Measurements from ENCODE around the gene ST3GAL3. TPM values are rescaled to one million over a fixed set of nuclear protein-coding genes. Genes with fewer than 3 reads are reported as not detected.
A peak's percentile ranks its signal among the peaks of the same experiment; 100 is the strongest.

ST3GAL3 gene
- total and polyA plus RNA-seq, 2 donors (not counting 3 experiments of a cell fraction or from before 2014, with no cell fraction given), result 14.3 to 35.8 TPM

- CTCF ChIA-PET, result interaction anchor here (6.9 kb wide), 1 partner anchor 185 kb away, joined by 69 read pairs; no protein-coding TSS in a partner anchor
- peaks cover 5% of the 10 kb centered on the region for H3K79me2 ChIP-seq (ENCODE audit: control insufficient read depth, insufficient read depth, low read length)
- POLR2A ChIA-PET, result no interaction called here
- H3K4me3 ChIP-seq (replicated peaks in 1 of 3; ENCODE audit: insufficient read depth in 1 of 3, low read depth in 1 of 3, low read length in 3 of 3), result no peak overlapping the region
- no peak overlapping the region for H2AFZ ChIP-seq (ENCODE audit: low read depth, low read length)
- H3K9ac ChIP-seq (replicated peaks; ENCODE audit: extremely low read depth, insufficient read depth, low read length), result no peak overlapping the region
- DNase-seq (ENCODE audit: low read depth, low spot score) (no peak), FAIRE-seq (no peak)
- dilution Hi-C loops (cut with MboI; ENCODE audit: extremely low pct_ligation_motif_present, low sequenced_read_pairs) (loop anchor here (25.0 kb wide), 1 partner anchor 187 kb away; no protein-coding TSS in a partner anchor), intact Hi-C loops (cut with micrococcal nuclease) (loop anchor here (5.0 kb wide), 1 partner anchor 98 kb away; no protein-coding TSS in a partner anchor)
- H3K27ac ChIP-seq (ENCODE audit: insufficient read depth, low read depth, low read length), result no peak overlapping the region
- no peaks in the 10 kb centered on the region for H3K27me3 ChIP-seq (ENCODE audit: control insufficient read depth in 2 of 2, insufficient read depth in 2 of 2, low read length in 2 of 2)
- H3K9me3 ChIP-seq (replicated peaks; ENCODE audit: control insufficient read depth, insufficient read depth, low read length), result no peaks in the 10 kb centered on the region
- peaks cover 0 to 4% of the 10 kb centered on the region in 2 experiments for H3K36me3 ChIP-seq (ENCODE audit: control insufficient read depth in 2 of 2, extremely low read depth in 1 of 2, insufficient read depth in 2 of 2, low read length in 2 of 2)
- no peak for TF ChIP-seq POLR2AphosphoS5 (IDR thresholded peaks at IDR 0.05; ENCODE audit: insufficient read depth, low read depth, low read length)
- no peak for TF ChIP-seq MAX (IDR thresholded peaks at IDR 0.05; ENCODE audit: insufficient read depth, insufficient read length)
- BruUV-seq (replicated peaks), result no TSS peak
- no peak overlapping the region for H3K4me2 ChIP-seq (ENCODE audit: insufficient read depth, low read length)
- H4K20me1 ChIP-seq (replicated peaks; ENCODE audit: control insufficient read depth, extremely low read depth, insufficient read depth, low read length), result no peaks in the 10 kb centered on the region
- no peaks in the 10 kb centered on the region for H3K9me1 ChIP-seq (replicated peaks; ENCODE audit: control insufficient read depth, extremely low read depth, insufficient read depth, low read length)
- peaks cover 20% of the 10 kb centered on the region for H3K4me1 ChIP-seq (ENCODE audit: control insufficient read depth, extremely low read depth, insufficient read depth, low read length)
Measured at GRCh38 chr1:43949678-43950077, 242.3 kb downstream of the ST3GAL3 start.

GRCh38 chr1:43951021-43951985, 244.0 kb downstream of the ST3GAL3 start:
- Histone ChIP-seq H3K9me3 (replicated peaks; ENCODE audit: control insufficient read depth, insufficient read depth, low read length) (no peaks in the 10 kb centered on the region), H3K27ac (ENCODE audit: insufficient read depth, low read depth, low read length) (no peak overlapping the region), H3K4me2 (ENCODE audit: insufficient read depth, low read length) (no peak overlapping the region), H3K4me3 (replicated peaks in 1 of 3; ENCODE audit: insufficient read depth in 1 of 3, low read depth in 1 of 3, low read length in 3 of 3) (no peak overlapping the region), H3K9ac (replicated peaks; ENCODE audit: extremely low read depth, insufficient read depth, low read length) (no peak overlapping the region), H3K4me1 (ENCODE audit: control insufficient read depth, extremely low read depth, insufficient read depth, low read length) (peaks cover 11% of the 10 kb centered on the region), H3K79me2 (ENCODE audit: control insufficient read depth, insufficient read depth, low read length) (peaks cover 5% of the 10 kb centered on the region), H3K36me3 (ENCODE audit: control insufficient read depth in 2 of 2, extremely low read depth in 1 of 2, insufficient read depth in 2 of 2, low read length in 2 of 2) (peaks cover 0 to 6% of the 10 kb centered on the region in 2 experiments), H2AFZ (ENCODE audit: low read depth, low read length) (no peak overlapping the region), H3K9me1 (replicated peaks; ENCODE audit: control insufficient read depth, extremely low read depth, insufficient read depth, low read length) (no peaks in the 10 kb centered on the region), H4K20me1 (replicated peaks; ENCODE audit: control insufficient read depth, extremely low read depth, insufficient read depth, low read length) (no peaks in the 10 kb centered on the region), H3K27me3 (ENCODE audit: control insufficient read depth in 2 of 2, insufficient read depth in 2 of 2, low read length in 2 of 2) (no peaks in the 10 kb centered on the region)
- dilution Hi-C loops (cut with MboI; ENCODE audit: extremely low pct_ligation_motif_present, low sequenced_read_pairs) (no loop called here), intact Hi-C loops (cut with micrococcal nuclease) (no loop called here)
- no TSS peak for BruUV-seq (replicated peaks)
- DNase-seq (ENCODE audit: low read depth, low spot score), result no peak
- TF ChIP-seq JUN (IDR thresholded peaks at IDR 0.05; ENCODE audit: borderline replicate concordance, insufficient read depth, insufficient read length, low read depth) (no peak), POLR2AphosphoS5 (IDR thresholded peaks at IDR 0.05; ENCODE audit: insufficient read depth, low read depth, low read length) (no peak), CTCF (IDR thresholded peaks at IDR 0.05; ENCODE audit: extremely low read depth in 1 of 2, insufficient read depth in 1 of 2, low read depth in 1 of 2, low read length in 2 of 2) (no peak), FOS (IDR thresholded peaks at IDR 0.05; ENCODE audit: borderline replicate concordance, insufficient read depth, low read length) (peak; percentile 46), MAX (IDR thresholded peaks at IDR 0.05; ENCODE audit: insufficient read depth, insufficient read length) (no peak), EZH2 (IDR thresholded peaks at IDR 0.05; ENCODE audit: borderline replicate concordance, low read depth, low read length, severe bottlenecking) (no peak), POLR2A (IDR thresholded peaks at IDR 0.05; ENCODE audit: low read depth, low read length) (no peak), MYC (IDR thresholded peaks at IDR 0.05; ENCODE audit: low read depth, low read length) (no peak)
- ChIA-PET CTCF (interaction anchor here (1.0 to 6.9 kb wide), 2 partner anchors 8 to 187 kb away, joined by 3 to 69 read pairs; no protein-coding TSS in a partner anchor), POLR2A (no interaction called here)
- FAIRE-seq, result no peak
